ENCODE data around the gene ST8SIA4. TPM values are rescaled to one million over a fixed set of nuclear protein-coding genes. Genes with fewer than 3 reads are reported as not detected.

Gene ST8SIA4
- total RNA-seq, 1 experiment from 2014 or later = not detected

GRCh38 chr5:100905259-100905914 lies 2.3 kb upstream of the ST8SIA4 start:
- Histone ChIP-seq H3K4me2 (ENCODE audit: insufficient read depth, insufficient read length, low read length) (no peak overlapping the region), H4K8ac (replicated peaks; ENCODE audit: insufficient read length, low read depth, low read length) (no peak overlapping the region), H3K23me2 (ENCODE audit: insufficient read length, low read depth, low read length, poor library complexity, severe bottlenecking) (peaks cover 13% of the 10 kb centered on the region), H3K4me1 (ENCODE audit: insufficient read depth, low read length) (peaks cover 2% of the 10 kb centered on the region; the same call in 1 of the 2 replicates), H4K91ac (ENCODE audit: insufficient read length, low read depth, low read length) (no peak overlapping the region), H3K14ac (ENCODE audit: insufficient read depth, low read length) (no peak overlapping the region), H2AK5ac (ENCODE audit: insufficient read length, low read length) (no peak overlapping the region), H3K4ac (ENCODE audit: low read depth, low read length) (no peak overlapping the region), H3K79me1 (ENCODE audit: insufficient read depth, low read depth, low read length, poor library complexity, severe bottlenecking) (no peaks in the 10 kb centered on the region), H3K18ac (ENCODE audit: insufficient read length, low read depth, low read length) (no peak overlapping the region), H2BK12ac (ENCODE audit: insufficient read length, low read depth, low read length) (no peak overlapping the region), H4K20me1 (ENCODE audit: control insufficient read depth, insufficient read depth, insufficient read length) (no peaks in the 10 kb centered on the region), H2BK120ac (ENCODE audit: low read depth, low read length, poor library complexity, severe bottlenecking) (no peak overlapping the region), H2BK15ac (ENCODE audit: low read depth, low read length) (no peak overlapping the region), H3K27me3 (ENCODE audit: insufficient read depth, low read length) (peaks cover 40% of the 10 kb centered on the region), H3K23ac (ENCODE audit: insufficient read length, low read depth, low read length) (no peak overlapping the region), H4K5ac (ENCODE audit: insufficient read length, low read depth, low read length) (no peak overlapping the region), H3K9ac (ENCODE audit: extremely low read depth, insufficient read length, low read length) (no peak overlapping the region), H3K56ac (ENCODE audit: insufficient read length, low read depth, low read length) (no peak overlapping the region), H2BK20ac (ENCODE audit: low read depth, low read length, poor library complexity, severe bottlenecking) (no peak overlapping the region), H2AFZ (ENCODE audit: low read length) (no peak overlapping the region), H3K9me3 (ENCODE audit: control insufficient read depth, low read depth, low read length) (no peaks in the 10 kb centered on the region), H2BK5ac (ENCODE audit: insufficient read length, low read length) (no peak overlapping the region), H3K79me2 (ENCODE audit: insufficient read depth, low read length) (no peaks in the 10 kb centered on the region), H3K27ac (ENCODE audit: insufficient read length, low read depth, low read length) (no peak overlapping the region), H3T11ph (ENCODE audit: low read length) (no peak overlapping the region)
- Mint-ChIP-seq H3K4me3 (no peak overlapping the region), H3K27me3 (ENCODE audit: low read depth) (peaks cover 75% of the 10 kb centered on the region), H3K4me1 (peaks cover 30 to 31% of the 10 kb centered on the region in 2 experiments), H3K36me3 (ENCODE audit: insufficient read depth in 1 of 3, low read depth in 3 of 3) (no peaks in the 10 kb centered on the region), H3K27ac (no peak overlapping the region), H3K9me3 (no peaks in the 10 kb centered on the region; a peak in 1 of 5 replicates)
- no peak for DNase-seq
- WGBS (ENCODE audit: extremely low coverage, insufficient read length, low lambda C conversion rate) = no CpG with 5 or more reads among the region's 6 CpGs
- no peak for TF ChIP-seq CTCF (conservative IDR thresholded peaks at IDR 0.05)
